Keratinocyte (primary cell): ENCODE results near the gene MYO1H. TPM values are rescaled to one million over a fixed set of nuclear protein-coding genes. Genes with fewer than 3 reads are reported as not detected.

Experiments
- DNase-seq: peaks from one replicate; pipeline ENCODE4 v3.0.0-alpha.2; 2011; ENCODE audit warnings: low read depth, missing footprints, low spot score
- FAIRE-seq: peaks from 2 replicates; lab custom pipeline; 2011; peaks lifted over from hg19 to GRCh38; lab: Jason Lieb, UNC
- H2AFZ ChIP-seq: 2 replicates; pipeline ENCODE4 v1.6.0; 2012; ENCODE audit warnings: low read length, control low read depth, inconsistent platforms; ENCODE audit not compliant: control insufficient read depth
- H3K27ac ChIP-seq: 2 replicates; pipeline ENCODE4 v1.5.1; 2011; ENCODE audit warnings: low read length; ENCODE audit not compliant: control insufficient read depth, insufficient read depth
- H3K27me3 ChIP-seq: 3 replicates; pipeline ENCODE4 v1.6.0; 2011; ENCODE audit warnings: low read length; ENCODE audit not compliant: control insufficient read depth, insufficient read depth; ENCODE audit errors: extremely low read depth
- H3K36me3 ChIP-seq, 2 experiments: 2 replicates in 1 of 2; 3 replicates in 1 of 2; pipeline ENCODE4 v1.5.1; 2011; ENCODE audit warnings: low read length in 2 of 2, mild to moderate bottlenecking in 1 of 2; ENCODE audit not compliant: control insufficient read depth in 2 of 2, insufficient read depth in 2 of 2; ENCODE audit errors: extremely low read depth in 1 of 2
- H3K4me1 ChIP-seq: 3 replicates; pipeline ENCODE4 v1.5.1; 2011; ENCODE audit warnings: low read length; ENCODE audit not compliant: control insufficient read depth, insufficient read depth; ENCODE audit errors: extremely low read depth
- H3K4me2 ChIP-seq: 3 replicates; pipeline ENCODE4 v1.6.0; 2011; ENCODE audit warnings: low read depth, low read length; ENCODE audit not compliant: control insufficient read depth, insufficient read depth; ENCODE audit errors: extremely low read depth
- H3K4me3 ChIP-seq, 3 experiments: fragments of 200-600 bp in 1 of 3; sonication (generic) in 1 of 3; 2 replicates in 2 of 3; 3 replicates in 1 of 3; pipeline ENCODE4 v1.5.1; 2011 to 2016; ENCODE audit warnings: low read length in 3 of 3, mild to moderate bottlenecking in 3 of 3, control low read depth in 2 of 3, inconsistent platforms in 1 of 3, low read depth in 1 of 3, mixed read lengths in 1 of 3, mixed run types in 1 of 3, moderate library complexity in 1 of 3; ENCODE audit not compliant: control insufficient read depth in 2 of 3, insufficient read depth in 2 of 3; ENCODE audit errors: extremely low read depth in 1 of 3
- H3K79me2 ChIP-seq: 2 replicates; pipeline ENCODE4 v1.6.0; 2012; ENCODE audit warnings: low read length; ENCODE audit not compliant: control insufficient read depth, insufficient read depth
- H3K9ac ChIP-seq: 3 replicates; pipeline ENCODE4 v1.6.0; 2011; ENCODE audit warnings: low read length; ENCODE audit not compliant: control insufficient read depth, insufficient read depth; ENCODE audit errors: extremely low read depth
- H3K9me1 ChIP-seq: 3 replicates; pipeline ENCODE4 v1.6.0; 2011; ENCODE audit warnings: low read length; ENCODE audit not compliant: control insufficient read depth, insufficient read depth; ENCODE audit errors: extremely low read depth
- H3K9me3 ChIP-seq: 2 replicates; pipeline ENCODE4 v1.5.1; 2012; ENCODE audit warnings: low read depth, low read length; ENCODE audit not compliant: control insufficient read depth
- H4K20me1 ChIP-seq: 3 replicates; pipeline ENCODE4 v1.6.0; 2011; ENCODE audit warnings: low read length; ENCODE audit not compliant: control insufficient read depth, insufficient read depth; ENCODE audit errors: extremely low read depth
- CTCF ChIP-seq, 3 experiments: IDR thresholded peaks in 1 of 3; conservative IDR thresholded peaks in 1 of 3; optimal IDR thresholded peaks in 1 of 3; 2 replicates in 2 of 3; 3 replicates in 1 of 3; pipeline versions ENCODE3 to v1.5.1; 2011; ENCODE audit warnings: low read length in 3 of 3, mild to moderate bottlenecking in 3 of 3, moderate library complexity in 2 of 3, control low read depth in 1 of 3, inconsistent platforms in 1 of 3; ENCODE audit not compliant: insufficient read depth in 2 of 3; ENCODE audit errors: extremely low read depth in 1 of 3
- EZH2 ChIP-seq: IDR thresholded peaks from one replicate; pipeline ENCODE4 v1.6.1; 2012; ENCODE audit warnings: inconsistent platforms, mild to moderate bottlenecking, low read length, moderate library complexity
- dilution Hi-C: fragments of 300-500 bp; cut with MboI; formaldehyde crosslinking; loops from one replicate; pipeline ENCODE4 v1.7.0; 2020; ENCODE audit warnings: low sequenced_read_pairs; ENCODE audit not compliant: extremely low pct_ligation_motif_present
- polyA plus RNA-seq, 5 experiments: library from polyadenylated mRNA; depleted of rRNA in 3 of 5; stranded (reverse) in 3 of 5; stranded (forward) in 1 of 5; unstranded in 1 of 5; fragments of >200 nt; gene quantifications; 1 replicate in 1 of 5; 2 replicates in 3 of 5; 3 replicates in 1 of 5; pipeline versions ENCODE4 v1.2.1 to v1.2.3, GENCODE V29; 2011 to 2012; ENCODE audit warnings: missing spikeins in 2 of 5, low read depth in 1 of 5, low replicate concordance in 1 of 5

MYO1H gene
- polyA plus RNA-seq, 1 donor (not counting 4 experiments of a cell fraction or from before 2014, with no cell fraction given) = not detected

- DNase-seq (no peak), FAIRE-seq (no peak)
- Histone ChIP-seq H3K9me1 (no peaks in the 10 kb centered on the region), H3K27ac (no peak overlapping the region), H3K27me3 (no peaks in the 10 kb centered on the region), H3K79me2 (no peaks in the 10 kb centered on the region), H2AFZ (no peak overlapping the region), H3K9me3 (no peaks in the 10 kb centered on the region), H3K4me3 (no peak overlapping the region), H3K4me2 (no peak overlapping the region), H3K9ac (no peak overlapping the region), H4K20me1 (no peaks in the 10 kb centered on the region), H3K4me1 (peaks cover 5% of the 10 kb centered on the region), H3K36me3 (no peaks in the 10 kb centered on the region)
- TF ChIP-seq EZH2 (no peak), CTCF (optimal IDR thresholded peaks at IDR 0.05 in 1 of 3, IDR thresholded peaks at IDR 0.05 in 1 of 3, conservative IDR thresholded peaks at IDR 0.05 in 1 of 3; ENCODE audit: extremely low read depth in 1 of 3, insufficient read depth in 2 of 3, low read length in 3 of 3) (no peak)
- dilution Hi-C loops = no loop called here
Observed at GRCh38 chr12:109434582-109434981, 86.9 kb downstream of the MYO1H start.

GRCh38 chr12:109435428-109436187 is 87.9 kb downstream of the MYO1H start:
- dilution Hi-C loops = no loop called here
- Histone ChIP-seq H3K36me3 (no peaks in the 10 kb centered on the region), H3K79me2 (no peaks in the 10 kb centered on the region), H3K4me2 (no peak overlapping the region), H3K27ac (no peak overlapping the region), H3K9me1 (no peaks in the 10 kb centered on the region), H4K20me1 (no peaks in the 10 kb centered on the region), H3K4me3 (no peak overlapping the region), H3K4me1 (peaks cover 5% of the 10 kb centered on the region), H3K9me3 (no peaks in the 10 kb centered on the region), H3K27me3 (no peaks in the 10 kb centered on the region), H3K9ac (no peak overlapping the region), H2AFZ (no peak overlapping the region)
- TF ChIP-seq CTCF (optimal IDR thresholded peaks at IDR 0.05 in 1 of 3, IDR thresholded peaks at IDR 0.05 in 1 of 3, conservative IDR thresholded peaks at IDR 0.05 in 1 of 3; ENCODE audit: extremely low read depth in 1 of 3, insufficient read depth in 2 of 3, low read length in 3 of 3) = no peak
- no peak for FAIRE-seq
- DNase-seq = no peak
